GM20000 (cell line): ENCODE results near the gene TBC1D3H.
"Not testable (repeated sequence)": the region's sequence is repeated elsewhere in the genome, so short reads cannot be mapped to it uniquely, and the experiment has no call there.

ENCODE experiments used
- DNase-seq: peaks from one replicate; pipeline ENCODE4 v3.0.0; 2012; ENCODE audit warnings: low spot score

TBC1D3H gene

DNA sequence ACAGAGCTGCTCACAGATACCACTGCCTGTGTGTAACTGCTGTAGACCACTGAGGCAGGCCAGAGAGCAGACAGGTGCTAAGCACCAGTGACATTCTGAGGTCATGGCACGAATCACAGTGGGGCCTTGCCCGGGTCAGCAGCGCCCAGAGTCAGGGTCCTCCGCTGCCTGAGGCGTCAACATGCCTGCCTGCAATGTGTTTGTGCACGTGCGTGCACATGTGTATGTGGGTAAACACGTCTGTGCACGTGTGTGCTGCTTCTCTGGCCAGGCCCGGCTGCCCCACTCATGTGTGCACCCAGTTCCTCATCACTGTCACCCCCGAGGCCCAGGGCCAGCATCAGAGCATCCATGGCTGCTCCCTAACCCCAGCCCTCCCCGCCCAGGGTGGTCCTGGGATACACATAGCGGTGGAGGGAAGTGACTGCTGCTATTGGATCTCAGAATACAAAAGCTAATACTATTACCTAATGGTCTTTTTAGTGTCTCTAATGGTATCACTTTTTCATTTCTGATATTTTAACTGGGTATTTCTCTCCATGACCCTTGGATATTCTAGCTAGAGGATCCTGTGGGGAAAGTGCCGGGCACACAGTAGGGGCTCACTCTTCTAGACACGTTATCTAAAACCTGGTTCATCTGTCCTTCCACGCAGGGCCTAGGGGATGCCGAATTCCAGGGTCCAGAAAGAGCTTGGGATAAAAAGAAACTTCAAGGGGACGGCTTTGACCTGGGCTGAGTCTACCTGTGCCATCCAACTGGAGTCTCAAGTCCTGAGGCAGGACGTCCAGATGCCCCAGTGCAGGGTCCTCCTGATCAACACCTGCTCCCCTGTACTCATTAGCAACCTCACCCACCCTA is at the start of gene TBC1D3H:
Gene TBC1D3H, minus strand, starts transcription at position 51 of the 861 bp plus-strand sequence. CDS start 1,540 bp downstream, outside the sequence.
- DNase-seq, result not testable (repeated sequence)

- not testable (repeated sequence) for DNase-seq
These were observed 40.7 kb upstream of the TBC1D3H start for GRCh38 chr17:36428891-36429290.

DNA sequence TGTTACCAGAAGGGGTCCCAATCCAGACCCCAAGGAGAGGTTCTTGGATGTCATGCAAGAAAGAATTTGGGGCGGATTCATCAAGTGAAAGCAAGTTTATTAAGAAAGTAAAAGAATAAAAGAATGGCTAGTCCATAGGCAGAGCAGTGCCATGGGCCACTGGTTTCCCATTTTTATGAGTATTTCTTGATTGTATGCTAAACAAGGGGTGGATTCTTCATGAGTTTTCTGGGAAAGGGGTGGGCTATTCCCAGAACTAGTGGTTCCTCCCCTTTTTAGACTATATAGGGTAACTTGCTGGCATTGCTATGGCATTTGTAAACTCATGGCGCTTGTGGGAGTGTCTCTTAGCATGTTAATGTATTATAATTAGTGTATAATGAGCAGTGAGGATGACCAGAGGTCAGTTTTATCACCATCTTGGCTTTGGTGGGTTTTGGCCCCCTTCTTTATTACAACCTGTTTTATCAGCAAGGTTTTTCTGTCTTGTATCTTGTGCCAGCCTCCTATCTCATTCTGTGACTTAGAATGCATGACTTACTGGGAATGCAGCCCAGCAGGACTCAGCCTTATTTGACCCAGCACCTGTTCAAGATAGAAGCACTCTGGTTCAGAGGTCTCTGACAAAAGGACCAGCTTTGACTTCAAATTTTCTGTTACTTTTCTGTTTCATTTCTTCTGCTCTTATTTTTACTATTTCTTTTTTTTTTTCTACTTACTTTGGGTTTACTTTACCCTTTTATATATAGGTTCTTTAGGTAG is 27.1 kb upstream of the TBC1D3H start:
- not testable (repeated sequence) for DNase-seq

DNA sequence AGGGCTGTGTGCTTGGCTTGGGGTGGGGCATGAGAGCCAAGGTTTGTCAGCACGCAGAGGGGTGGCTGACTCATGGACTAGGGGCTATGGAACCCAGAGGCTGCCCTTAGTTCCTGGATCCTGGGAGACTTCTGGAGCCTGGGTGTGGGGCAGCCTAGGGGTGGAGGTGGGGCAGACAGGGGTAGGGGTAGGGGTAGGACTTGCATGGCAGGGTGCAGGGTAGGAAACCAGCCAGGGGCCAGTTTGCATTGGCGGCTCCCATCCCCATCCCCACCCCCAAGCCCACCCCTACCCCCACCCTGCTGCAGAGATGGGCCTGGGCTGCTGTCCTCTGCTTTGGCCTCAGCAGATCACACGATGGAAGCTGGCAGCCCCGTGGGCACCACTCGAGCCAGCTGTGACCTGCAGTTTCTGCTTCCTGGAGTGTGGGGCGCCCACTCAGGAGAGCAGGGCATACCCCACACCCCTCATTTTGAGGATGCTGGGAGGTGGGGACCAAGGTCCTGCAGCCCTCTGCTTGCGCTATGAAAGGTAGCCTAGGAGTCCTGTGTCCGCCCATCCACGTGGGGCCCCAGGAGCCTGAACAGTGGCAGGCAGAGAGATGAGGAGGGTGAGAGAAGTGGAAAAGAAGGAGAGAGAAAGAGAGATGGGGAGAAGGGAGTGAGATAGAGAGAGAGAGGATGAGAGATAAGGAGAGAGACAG is 2.9 kb upstream of the TBC1D3H start:
- not testable (repeated sequence) for DNase-seq

- DNase-seq, result not testable (repeated sequence)
These were observed 12.3 kb downstream of the TBC1D3H start for GRCh38 chr17:36375938-36376337.

DNA sequence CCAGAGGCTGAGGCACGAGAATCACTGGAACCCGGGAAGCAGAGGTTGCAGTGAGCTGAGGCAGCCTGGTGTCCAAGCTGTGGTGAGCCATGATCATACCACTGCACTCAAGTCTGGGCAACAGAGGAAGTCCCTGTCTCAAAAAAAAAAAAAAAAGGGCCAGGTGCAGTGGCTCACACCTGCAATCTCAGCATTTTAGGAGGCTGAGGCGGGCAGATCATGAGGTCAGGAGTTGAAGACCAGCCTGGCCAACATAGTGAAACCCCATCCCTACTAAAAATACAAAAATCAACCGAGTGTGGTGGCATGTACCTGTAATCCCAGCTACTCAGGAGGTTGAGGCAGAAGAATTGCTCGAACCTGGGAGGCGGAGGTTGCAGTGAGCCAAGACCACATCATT is 25.7 kb downstream of the TBC1D3H start:
- not testable (repeated sequence) for DNase-seq
